Left ventricle myocardium inferior (tissue), 1 donor: ENCODE measurements around the gene NELFCD. TPM values are rescaled to one million over a fixed set of nuclear protein-coding genes. Genes with fewer than 3 reads are reported as not detected.

Source experiments
- DNase-seq: peaks from one replicate; pipeline ENCODE4 v3.0.0-alpha.2; 2020
- H3K27ac ChIP-seq: fragments of 200-600 bp; replicated peaks from 2 replicates; pipeline ENCODE4 v1.8.0; 2021
- H3K27me3 ChIP-seq: fragments of 200-600 bp; 2 replicates; pipeline ENCODE4 v1.8.0; 2021; ENCODE audit warnings: low read depth
- H3K36me3 ChIP-seq: fragments of 200-600 bp; 2 replicates; pipeline ENCODE4 v1.8.0; 2021
- H3K4me1 ChIP-seq: fragments of 200-600 bp; 2 replicates; pipeline ENCODE4 v1.8.0; 2021
- H3K4me3 ChIP-seq: fragments of 200-600 bp; 2 replicates; pipeline ENCODE4 v1.8.0; 2021; ENCODE audit warnings: mild to moderate bottlenecking, moderate library complexity
- H3K9me3 ChIP-seq: fragments of 200-600 bp; replicated peaks from 2 replicates; pipeline ENCODE4 v1.8.0; 2021
- intact Hi-C: fragments of 100-400 bp; cut with micrococcal nuclease; formaldehyde crosslinking; loops from one replicate; pipeline ENCODE4 v1.11.0; 2022
- total RNA-seq: library from RNA; stranded (reverse); fragmentation: NEBNext Ultra II Directional; extraction: Animal tissue kit (Norgen Biotek cat#: 25700); gene quantifications from one replicate; pipeline ENCODE4 v1.2.1, GENCODE V29; 2021
- TF ChIP-seq, protein P1 (sequence below): fragments of 200-600 bp; IDR thresholded peaks from 2 replicates; pipeline ENCODE4 v1.8.0; 2021; ENCODE audit warnings: antibody characterized with exemption, mild to moderate bottlenecking, borderline replicate concordance
- donor health status: DM: no; HTN: yes; CAD: no; lungs with severe emphysema.

NELFCD gene
- total RNA-seq, 1 donor from 2014 or later, result 30.4 TPM

DNA sequence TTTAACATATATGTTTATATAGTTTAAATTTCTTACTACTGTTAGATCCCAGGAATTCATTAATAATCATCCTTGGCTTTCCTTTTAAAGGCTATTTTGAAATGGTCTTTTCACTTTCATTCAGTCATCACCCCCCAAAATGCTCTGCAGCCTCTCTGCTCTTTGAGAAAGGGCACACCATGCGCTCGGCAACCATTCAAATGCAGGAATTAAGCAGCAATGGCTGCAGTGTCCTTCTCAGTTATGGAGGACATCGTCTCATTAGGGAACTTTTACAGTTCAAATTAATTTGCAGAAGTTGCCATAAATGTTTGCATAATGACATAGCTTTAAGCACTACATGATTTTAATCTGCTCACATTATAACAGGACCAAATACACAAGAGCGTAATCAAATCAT lies 44.5 kb downstream of the NELFCD start:
- Histone ChIP-seq H3K4me1 (peaks cover 52% of the 10 kb centered on the region), H3K27ac (no peak overlapping the region), H3K4me3 (no peak overlapping the region), H3K9me3 (no peaks in the 10 kb centered on the region), H3K36me3 (peaks cover 80% of the 10 kb centered on the region), H3K27me3 (no peaks in the 10 kb centered on the region)
- intact Hi-C loops, result no loop called here
- TF ChIP-seq, protein P1, sequence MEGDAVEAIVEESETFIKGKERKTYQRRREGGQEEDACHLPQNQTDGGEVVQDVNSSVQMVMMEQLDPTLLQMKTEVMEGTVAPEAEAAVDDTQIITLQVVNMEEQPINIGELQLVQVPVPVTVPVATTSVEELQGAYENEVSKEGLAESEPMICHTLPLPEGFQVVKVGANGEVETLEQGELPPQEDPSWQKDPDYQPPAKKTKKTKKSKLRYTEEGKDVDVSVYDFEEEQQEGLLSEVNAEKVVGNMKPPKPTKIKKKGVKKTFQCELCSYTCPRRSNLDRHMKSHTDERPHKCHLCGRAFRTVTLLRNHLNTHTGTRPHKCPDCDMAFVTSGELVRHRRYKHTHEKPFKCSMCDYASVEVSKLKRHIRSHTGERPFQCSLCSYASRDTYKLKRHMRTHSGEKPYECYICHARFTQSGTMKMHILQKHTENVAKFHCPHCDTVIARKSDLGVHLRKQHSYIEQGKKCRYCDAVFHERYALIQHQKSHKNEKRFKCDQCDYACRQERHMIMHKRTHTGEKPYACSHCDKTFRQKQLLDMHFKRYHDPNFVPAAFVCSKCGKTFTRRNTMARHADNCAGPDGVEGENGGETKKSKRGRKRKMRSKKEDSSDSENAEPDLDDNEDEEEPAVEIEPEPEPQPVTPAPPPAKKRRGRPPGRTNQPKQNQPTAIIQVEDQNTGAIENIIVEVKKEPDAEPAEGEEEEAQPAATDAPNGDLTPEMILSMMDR, result no peak
- DNase-seq, result no peak

- intact Hi-C loops, result no loop called here
- Histone ChIP-seq H3K9me3 (no peaks in the 10 kb centered on the region), H3K4me1 (peaks cover 67% of the 10 kb centered on the region), H3K27me3 (no peaks in the 10 kb centered on the region), H3K4me3 (no peak overlapping the region), H3K27ac (no peak overlapping the region), H3K36me3 (peaks cover 74% of the 10 kb centered on the region)
- TF ChIP-seq, protein P1, result no peak
- DNase-seq, result no peak
Measured at GRCh38 chr20:59026904-59027740, 46.1 kb downstream of the NELFCD start.

DNA sequence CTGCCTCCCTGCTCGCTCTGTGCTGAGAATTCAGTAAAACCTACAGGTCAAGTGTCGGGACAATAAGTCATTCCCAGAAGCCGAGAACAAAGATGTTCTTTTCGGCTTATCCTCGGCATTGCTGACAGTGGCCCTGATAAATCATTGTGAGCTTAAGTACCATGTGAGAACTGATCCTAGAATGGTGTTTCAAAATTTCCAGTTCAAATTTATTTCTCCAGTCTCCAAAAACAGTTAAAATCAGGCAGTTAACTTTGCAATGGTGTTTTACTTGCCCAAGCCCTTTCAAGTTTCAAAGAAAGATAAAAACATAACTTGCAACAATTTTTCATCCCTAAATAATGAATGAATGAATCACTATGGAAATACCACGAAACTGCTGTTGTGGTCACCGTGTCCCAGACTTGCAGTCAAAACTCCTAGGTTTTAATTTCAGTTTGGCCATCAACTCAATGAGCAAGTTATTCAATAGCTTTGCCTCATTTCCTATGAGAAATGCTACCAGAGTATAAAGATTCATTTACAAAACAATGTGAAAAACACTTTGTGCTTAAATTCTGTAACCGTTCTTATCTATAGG lies 46.8 kb downstream of the NELFCD start:
- no peak overlapping the region for H3K4me3 ChIP-seq
- DNase-seq, result no peak
- intact Hi-C loops, result no loop called here
- TF ChIP-seq, protein P1, result no peak
- peaks cover 70% of the 10 kb centered on the region for H3K36me3 ChIP-seq
- H3K9me3 ChIP-seq, result no peaks in the 10 kb centered on the region
- no peaks in the 10 kb centered on the region for H3K27me3 ChIP-seq
- no peak overlapping the region for H3K27ac ChIP-seq
- H3K4me1 ChIP-seq, result peaks cover 71% of the 10 kb centered on the region

- Histone ChIP-seq H3K9me3 (no peaks in the 10 kb centered on the region), H3K4me3 (peak overlapping the region; percentile 85), H3K36me3 (peaks cover 63% of the 10 kb centered on the region), H3K27me3 (no peaks in the 10 kb centered on the region), H3K27ac (no peak overlapping the region), H3K4me1 (peaks cover 75% of the 10 kb centered on the region)
- intact Hi-C loops, result no loop called here
- DNase-seq, result no peak
- TF ChIP-seq, protein P1, result no peak
Measured at GRCh38 chr20:59028812-59029211, 47.8 kb downstream of the NELFCD start.

DNA sequence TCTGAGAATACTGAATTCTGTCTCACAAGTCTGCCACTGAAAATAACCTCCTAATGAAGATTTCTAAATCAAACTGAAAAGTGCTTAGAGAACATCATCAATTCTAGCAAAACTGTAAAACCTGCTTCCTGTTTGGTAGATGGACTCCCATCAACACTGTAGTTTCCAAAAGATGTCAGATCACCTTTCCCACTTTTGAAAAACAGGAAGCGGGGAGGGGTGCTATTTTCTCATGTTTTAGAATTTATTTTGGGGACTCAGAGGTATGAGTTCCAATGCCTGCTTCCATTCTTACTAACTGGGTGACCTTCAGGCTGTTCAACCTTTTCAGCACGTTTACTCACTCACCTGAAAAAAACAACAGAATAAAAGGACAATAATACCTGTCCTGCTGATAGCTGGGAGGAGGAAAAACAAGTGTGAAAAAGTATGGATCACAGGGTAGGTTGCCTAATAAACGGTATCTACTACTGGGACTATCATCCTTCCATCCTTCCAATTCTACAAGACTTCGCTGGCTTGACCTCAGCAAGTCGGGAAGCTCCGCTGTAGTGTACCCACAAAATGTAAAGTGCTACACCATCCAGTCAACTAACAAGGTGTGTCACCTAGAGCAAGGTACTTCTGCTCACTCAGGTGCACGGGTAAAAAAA lies 50.0 kb downstream of the NELFCD start:
- Histone ChIP-seq H3K4me3 (peak overlapping the region; percentile 85), H3K4me1 (peaks cover 61% of the 10 kb centered on the region), H3K27me3 (no peaks in the 10 kb centered on the region), H3K36me3 (peaks cover 62% of the 10 kb centered on the region), H3K27ac (peak overlapping the region; percentile 96), H3K9me3 (no peaks in the 10 kb centered on the region)
- TF ChIP-seq, protein P1, result no peak
- intact Hi-C loops, result loop anchor here (10.0 kb wide), 1 partner anchor 156 kb away; no protein-coding TSS in a partner anchor
- DNase-seq, result no peak
